ENCODE measurements around the gene IGBP1.

IGBP1 gene

GRCh38 chrX:70141373-70141772 lies 8.1 kb downstream of the IGBP1 start:
- TF ChIP-seq PKNOX1 (IDR thresholded peaks at IDR 0.05) (no peak), BHLHE40 (IDR thresholded peaks at IDR 0.05; ENCODE audit: borderline replicate concordance) (no peak), ELF4 (IDR thresholded peaks at IDR 0.05) (no peak), SP1 (IDR thresholded peaks at IDR 0.05) (no peak), L3MBTL2 (conservative IDR thresholded peaks at IDR 0.05) (no peak), FOXA1 (IDR thresholded peaks at IDR 0.05) (no peak), SUZ12 (IDR thresholded peaks at IDR 0.05) (no peak), FOXK2 (IDR thresholded peaks at IDR 0.05) (no peak), HDGF (IDR thresholded peaks at IDR 0.05; ENCODE audit: borderline replicate concordance) (no peak), ARNT (IDR thresholded peaks at IDR 0.05) (no peak), CTBP1 (IDR thresholded peaks at IDR 0.05; ENCODE audit: borderline replicate concordance) (no peak)
- ChIA-PET CTCF (no interaction called here), POLR2A (no interaction called here)
- DNase-seq (ENCODE audit: extremely low spot score): no peak

- no peak for DNase-seq (ENCODE audit: extremely low spot score)
- CTCF ChIA-PET: no interaction called here
- POLR2A ChIA-PET: no interaction called here
These were observed 33.6 kb downstream of the IGBP1 start for GRCh38 chrX:70166601-70167590.

GRCh38 chrX:70168238-70169188 lies 35.3 kb downstream of the IGBP1 start:
- TF ChIP-seq FOXA1 (IDR thresholded peaks at IDR 0.05) (no peak), L3MBTL2 (conservative IDR thresholded peaks at IDR 0.05) (no peak), PKNOX1 (IDR thresholded peaks at IDR 0.05) (no peak), SUZ12 (IDR thresholded peaks at IDR 0.05) (no peak), SP1 (IDR thresholded peaks at IDR 0.05) (no peak), ZNF384 (IDR thresholded peaks at IDR 0.05) (no peak), LEF1 (IDR thresholded peaks at IDR 0.05; ENCODE audit: borderline replicate concordance) (no peak), NFRKB (IDR thresholded peaks at IDR 0.05) (no peak), ARNT (IDR thresholded peaks at IDR 0.05) (no peak), FOXK2 (IDR thresholded peaks at IDR 0.05) (no peak), BHLHE40 (IDR thresholded peaks at IDR 0.05; ENCODE audit: borderline replicate concordance) (no peak), HDGF (IDR thresholded peaks at IDR 0.05; ENCODE audit: borderline replicate concordance) (no peak), FOXM1 (IDR thresholded peaks at IDR 0.05; ENCODE audit: borderline replicate concordance) (no peak), ELF4 (IDR thresholded peaks at IDR 0.05) (no peak), TARDBP (IDR thresholded peaks at IDR 0.05) (no peak), CTBP1 (IDR thresholded peaks at IDR 0.05; ENCODE audit: borderline replicate concordance) (no peak)
- POLR2A ChIA-PET: interaction anchor here (1.5 kb wide), 1 partner anchor 35 kb away, joined by 8 read pairs; the partner anchor contains the start of gene IGBP1
- DNase-seq (ENCODE audit: extremely low spot score): peak; percentile 22

More at GRCh38 chrX:70166601-70167590, 33.6 kb downstream of the IGBP1 start:
- no peak for TF ChIP-seq SP1 (IDR thresholded peaks at IDR 0.05)
- TF ChIP-seq ELF4 (IDR thresholded peaks at IDR 0.05): no peak
- TF ChIP-seq LEF1 (IDR thresholded peaks at IDR 0.05; ENCODE audit: borderline replicate concordance): no peak
- no peak for TF ChIP-seq ARNT (IDR thresholded peaks at IDR 0.05)
- TF ChIP-seq ZNF384 (IDR thresholded peaks at IDR 0.05): no peak
- no peak for TF ChIP-seq PKNOX1 (IDR thresholded peaks at IDR 0.05)
- no peak for TF ChIP-seq SUZ12 (IDR thresholded peaks at IDR 0.05)
- TF ChIP-seq TARDBP (IDR thresholded peaks at IDR 0.05): no peak
- no peak for TF ChIP-seq BHLHE40 (IDR thresholded peaks at IDR 0.05; ENCODE audit: borderline replicate concordance)
- TF ChIP-seq FOXM1 (IDR thresholded peaks at IDR 0.05; ENCODE audit: borderline replicate concordance): no peak
- TF ChIP-seq L3MBTL2 (conservative IDR thresholded peaks at IDR 0.05): no peak
- no peak for TF ChIP-seq NFRKB (IDR thresholded peaks at IDR 0.05)
- no peak for TF ChIP-seq FOXA1 (IDR thresholded peaks at IDR 0.05)
- no peak for TF ChIP-seq CTBP1 (IDR thresholded peaks at IDR 0.05; ENCODE audit: borderline replicate concordance)
- TF ChIP-seq FOXK2 (IDR thresholded peaks at IDR 0.05): no peak
- no peak for TF ChIP-seq HDGF (IDR thresholded peaks at IDR 0.05; ENCODE audit: borderline replicate concordance)

GRCh38 chrX:70169281-70169680 lies 36.0 kb downstream of the IGBP1 start:
- no peak for DNase-seq (ENCODE audit: extremely low spot score)
- ChIA-PET POLR2A (interaction anchor here (1.5 kb wide), 1 partner anchor 36 kb away, joined by 8 read pairs; the partner anchor contains the start of gene IGBP1), CTCF (interaction anchor here (2.2 kb wide), 1 partner anchor 36 kb away, joined by 4 read pairs; the partner anchor contains the start of gene IGBP1)
- TF ChIP-seq L3MBTL2 (conservative IDR thresholded peaks at IDR 0.05): no peak
- TF ChIP-seq TARDBP (IDR thresholded peaks at IDR 0.05): no peak
- TF ChIP-seq FOXK2 (IDR thresholded peaks at IDR 0.05): no peak
- TF ChIP-seq ZNF384 (IDR thresholded peaks at IDR 0.05): no peak
- TF ChIP-seq ARNT (IDR thresholded peaks at IDR 0.05): no peak
- TF ChIP-seq LEF1 (IDR thresholded peaks at IDR 0.05; ENCODE audit: borderline replicate concordance): no peak
- no peak for TF ChIP-seq SP1 (IDR thresholded peaks at IDR 0.05)
- TF ChIP-seq CTBP1 (IDR thresholded peaks at IDR 0.05; ENCODE audit: borderline replicate concordance): no peak
- no peak for TF ChIP-seq NFRKB (IDR thresholded peaks at IDR 0.05)
- no peak for TF ChIP-seq HDGF (IDR thresholded peaks at IDR 0.05; ENCODE audit: borderline replicate concordance)
- no peak for TF ChIP-seq BHLHE40 (IDR thresholded peaks at IDR 0.05; ENCODE audit: borderline replicate concordance)
- no peak for TF ChIP-seq PKNOX1 (IDR thresholded peaks at IDR 0.05)
- no peak for TF ChIP-seq SUZ12 (IDR thresholded peaks at IDR 0.05)
- no peak for TF ChIP-seq FOXA1 (IDR thresholded peaks at IDR 0.05)
- TF ChIP-seq FOXM1 (IDR thresholded peaks at IDR 0.05; ENCODE audit: borderline replicate concordance): no peak
- no peak for TF ChIP-seq ELF4 (IDR thresholded peaks at IDR 0.05)

More at GRCh38 chrX:70168238-70169188, 35.3 kb downstream of the IGBP1 start:
- CTCF ChIA-PET: interaction anchor here (2.2 kb wide), 1 partner anchor 35 kb away, joined by 4 read pairs; the partner anchor contains the start of gene IGBP1
